IMR-90 (cell line): Measurements from ENCODE around the gene SNED1. TPM values are rescaled to one million over a fixed set of nuclear protein-coding genes. Genes with fewer than 3 reads are reported as not detected.

Source experiments
- ATAC-seq: fragments of 200-7000 bp; cut with Tn5 transposase; 2 replicates; pipeline ENCODE4 v1.9.1; 2020; ENCODE audit warnings: low read depth, mild to moderate bottlenecking, moderate library complexity
- BruUV-seq: library from RNA; stranded (reverse); fragments of 400-500 nt; replicated peaks from 2 replicates; lab custom pipeline; 2021; lab: Mats Ljungman, UMichigan
- CTCF ChIA-PET: fragments of 300-600 bp; formaldehyde crosslinking; extraction: SDS; loops from one replicate; lab custom pipeline; 2021; ENCODE audit warnings: antibody characterized with exemption; lab: Yijun Ruan, JAX
- POLR2A ChIA-PET: fragments of 300-600 bp; sonication (Branson Sonifier 250); formaldehyde crosslinking; loops from one replicate; lab custom pipeline; 2022; ENCODE audit warnings: antibody characterized with exemption; ENCODE audit not compliant: unreplicated experiment; lab: Charles Lee
- DNase-seq: peaks from one replicate; pipeline ENCODE4 v3.0.0; 2013
- H2AFZ ChIP-seq: replicated peaks from 2 replicates; pipeline ENCODE3; 2013; ENCODE audit warnings: low read length, mild to moderate bottlenecking; ENCODE audit not compliant: poor library complexity
- H2AK5ac ChIP-seq: 2 replicates; pipeline ENCODE4 v1.6.1; 2013; ENCODE audit warnings: low read depth, low read length, inconsistent platforms
- H2AK9ac ChIP-seq: replicated peaks from 2 replicates; pipeline ENCODE3; 2013; ENCODE audit warnings: mild to moderate bottlenecking, low read depth, low read length, moderate library complexity; ENCODE audit not compliant: poor library complexity
- H2BK120ac ChIP-seq: 2 replicates; pipeline ENCODE4 v1.6.1; 2013; ENCODE audit warnings: low read depth, low read length, inconsistent platforms
- H2BK15ac ChIP-seq: 3 replicates; pipeline ENCODE4 v1.6.1; 2013; ENCODE audit warnings: low read depth, low read length, inconsistent platforms
- H2BK20ac ChIP-seq: 2 replicates; pipeline ENCODE4 v1.6.1; 2013; ENCODE audit warnings: low read depth, mild to moderate bottlenecking, inconsistent platforms, low read length, moderate library complexity
- H2BK5ac ChIP-seq: 2 replicates; pipeline ENCODE4 v1.6.1; 2013; ENCODE audit warnings: mild to moderate bottlenecking, low read depth, low read length, inconsistent platforms; ENCODE audit not compliant: poor library complexity, severe bottlenecking
- H3K14ac ChIP-seq: replicated peaks from 2 replicates; pipeline ENCODE4 v1.6.1; 2013; ENCODE audit warnings: low read depth, low read length, inconsistent platforms
- H3K18ac ChIP-seq: 2 replicates; pipeline ENCODE4 v1.6.1; 2013; ENCODE audit warnings: low read depth, low read length, control low read depth
- H3K23ac ChIP-seq: 2 replicates; pipeline ENCODE4 v1.6.1; 2013; ENCODE audit warnings: low read depth, low read length, inconsistent platforms
- H3K27ac ChIP-seq: 2 replicates; pipeline ENCODE4 v1.5.1; 2013; ENCODE audit warnings: mild to moderate bottlenecking, control low read depth, low read length; ENCODE audit not compliant: insufficient read depth
- H3K27me3 ChIP-seq: 2 replicates; pipeline ENCODE4 v1.6.1; 2013; ENCODE audit warnings: low read length; ENCODE audit not compliant: control insufficient read depth, insufficient read depth
- H3K36me3 ChIP-seq: 2 replicates; pipeline ENCODE4 v1.6.1; 2013; ENCODE audit warnings: low read length, mixed read lengths; ENCODE audit not compliant: control insufficient read depth, insufficient read depth
- H3K4ac ChIP-seq: 2 replicates; pipeline ENCODE4 v1.6.1; 2013; ENCODE audit warnings: low read depth, low read length, inconsistent platforms
- H3K4me1 ChIP-seq: 2 replicates; pipeline ENCODE4 v1.6.1; 2013; ENCODE audit warnings: low read length, mixed read lengths; ENCODE audit not compliant: control insufficient read depth, insufficient read depth
- H3K4me2 ChIP-seq: 2 replicates; pipeline ENCODE4 v1.6.1; 2013; ENCODE audit warnings: low read depth, mild to moderate bottlenecking, control low read depth, low read length, moderate library complexity
- H3K4me3 ChIP-seq: 2 replicates; pipeline ENCODE4 v1.5.1; 2013; ENCODE audit warnings: low read depth, mild to moderate bottlenecking, control low read depth, low read length, moderate library complexity; ENCODE audit not compliant: insufficient read depth
- H3K56ac ChIP-seq: 2 replicates; pipeline ENCODE4 v1.6.1; 2013; ENCODE audit warnings: low read length, inconsistent platforms; ENCODE audit not compliant: insufficient read depth; ENCODE audit errors: extremely low read depth
- H3K79me1 ChIP-seq, 2 experiments: 2 replicates each; pipeline ENCODE4 v1.6.1; 2013; ENCODE audit warnings: low read length in 2 of 2, inconsistent platforms in 1 of 2, low read depth in 1 of 2
- H3K9ac ChIP-seq: 2 replicates; pipeline ENCODE4 v1.6.1; 2013; ENCODE audit warnings: low read depth, low read length, control low read depth
- H3K9me1 ChIP-seq: 2 replicates; pipeline ENCODE4 v1.6.1; 2013; ENCODE audit warnings: low read length, inconsistent platforms; ENCODE audit not compliant: insufficient read depth
- H3K9me3 ChIP-seq: 2 replicates; pipeline ENCODE4 v1.6.1; 2013; ENCODE audit warnings: low read length; ENCODE audit not compliant: control insufficient read depth, insufficient read depth
- H4K20me1 ChIP-seq: 2 replicates; pipeline ENCODE4 v1.6.1; 2013; ENCODE audit warnings: low read length, inconsistent platforms; ENCODE audit not compliant: insufficient read depth
- H4K5ac ChIP-seq: 2 replicates; pipeline ENCODE4 v1.6.1; 2013; ENCODE audit warnings: mild to moderate bottlenecking, low read depth, low read length, control low read depth
- H4K8ac ChIP-seq, 2 experiments: 2 replicates each; pipeline ENCODE4 v1.6.1; 2013; ENCODE audit warnings: low read depth in 2 of 2, low read length in 2 of 2, control low read depth in 1 of 2, inconsistent platforms in 1 of 2
- H4K91ac ChIP-seq: 2 replicates; pipeline ENCODE4 v1.6.1; 2013; ENCODE audit warnings: low read depth, low read length, inconsistent platforms; ENCODE audit not compliant: insufficient read depth
- FOS ChIP-seq: fragments of 150-350 bp; IDR thresholded peaks from 2 replicates; pipeline ENCODE4 v1.6.1; 2016; ENCODE audit warnings: low read depth, low read length
- NFE2L2 ChIP-seq: fragments of 150-350 bp; IDR thresholded peaks from 2 replicates; pipeline ENCODE4 v1.6.1; 2016; ENCODE audit warnings: low read depth, mild to moderate bottlenecking, low read length
- POLR2A ChIP-seq: IDR thresholded peaks from 2 replicates; pipeline ENCODE4 v1.6.1; 2012; ENCODE audit warnings: mild to moderate bottlenecking, low read depth, low read length
- RAD21 ChIP-seq: IDR thresholded peaks from 2 replicates; pipeline ENCODE4 v1.6.1; 2012; ENCODE audit warnings: low read length, improper control_type of control experiment
- RCOR1 ChIP-seq: IDR thresholded peaks from 2 replicates; pipeline ENCODE4 v1.6.1; 2012; ENCODE audit warnings: mild to moderate bottlenecking, low read length, improper control_type of control experiment; ENCODE audit not compliant: insufficient replicate concordance
- USF2 ChIP-seq: fragments of 150-350 bp; IDR thresholded peaks from 2 replicates; pipeline ENCODE4 v1.6.1; 2017; ENCODE audit warnings: mild to moderate bottlenecking, antibody characterized with exemption, low read length, low read depth
- whole genome bisulfite sequencing, 2 experiments: methylation state at CpG; one replicate each; pipeline versions ENCODE4 v1.1.5 to v1.1.7; 2013; ENCODE audit warnings: missing lambda C conversion rate in 2 of 2; ENCODE audit not compliant: insufficient read length in 1 of 2; ENCODE audit errors: extremely low coverage in 2 of 2; 5-methylcytosine and 5-hydroxymethylcytosine counted together
- dilution Hi-C: fragments of 300-500 bp; cut with HindIII; formaldehyde crosslinking; loops from one replicate; pipeline ENCODE4 v1.14.3; 2018; ENCODE audit warnings: low sequenced_read_pairs; ENCODE audit not compliant: unreplicated experiment
- in situ Hi-C: fragments of 300-500 bp; cut with MboI; formaldehyde crosslinking; loops from 3 replicates; pipeline ENCODE4 v1.14.3; 2019; ENCODE audit warnings: low sequenced_read_pairs, inconsistent platforms, mixed read lengths
- intact Hi-C: fragments of 100-400 bp; cut with micrococcal nuclease; formaldehyde crosslinking; loops from 2 replicates; pipeline ENCODE4 v1.10.0; 2022
- polyA plus RNA-seq, 3 experiments: library from polyadenylated mRNA; depleted of rRNA; stranded (reverse); fragments of >200 nt; gene quantifications; 2 replicates each; pipeline ENCODE4 v1.2.3, GENCODE V29; 2012; ENCODE audit warnings: low replicate concordance in 1 of 3
- total RNA-seq: library from RNA; depleted of rRNA; stranded (reverse); fragments of >200 nt; gene quantifications from 2 replicates; pipeline ENCODE4 v1.2.3, GENCODE V29; 2012

SNED1 gene
- total and polyA plus RNA-seq, 2 of the 4 experiments (the other 2 are of a cell fraction) = 1.1 to 3.4 TPM

DNA sequence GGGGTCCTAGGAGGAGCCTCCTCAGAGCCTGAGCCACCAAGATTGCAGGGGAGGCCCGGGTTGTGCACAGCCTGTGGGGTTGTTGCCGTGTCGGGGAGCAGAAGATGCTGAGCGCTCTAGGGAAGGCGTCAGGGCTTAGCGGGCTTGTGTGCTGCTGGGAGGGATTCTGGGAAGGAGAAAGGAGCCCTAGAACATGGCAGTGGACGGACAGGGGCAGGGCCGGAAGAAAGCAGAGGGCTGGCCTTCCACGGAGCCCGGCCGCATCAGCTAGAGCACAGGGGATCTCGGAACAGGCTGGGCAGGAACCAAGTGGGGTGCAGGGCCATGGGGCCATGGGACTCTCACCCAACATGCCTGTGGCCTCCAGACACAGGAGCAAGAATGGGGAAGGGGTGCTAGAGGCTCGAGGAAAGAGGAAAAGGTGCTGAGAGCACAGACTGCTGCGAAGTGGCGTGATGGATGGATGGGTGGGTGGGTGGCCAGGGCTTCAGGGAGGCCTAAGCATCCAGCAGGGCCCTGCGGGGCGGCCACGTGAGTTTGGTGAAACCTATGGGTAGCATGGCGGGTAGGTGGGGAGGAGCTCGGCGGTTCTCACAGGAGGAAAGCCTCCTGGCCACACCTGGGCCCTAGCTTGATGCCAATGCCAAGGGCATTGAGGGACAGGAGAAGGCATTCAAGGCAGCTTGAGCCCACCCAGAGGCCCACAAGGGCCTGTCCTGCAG is 67.9 kb downstream of the SNED1 start:
- H3K9me1 ChIP-seq = no peaks in the 10 kb centered on the region
- no peak overlapping the region for H4K5ac ChIP-seq
- H2AK9ac ChIP-seq = no peak overlapping the region
- H2AK5ac ChIP-seq = no peak overlapping the region
- no peak overlapping the region for H2BK5ac ChIP-seq
- H3K4me3 ChIP-seq = no peak overlapping the region
- H3K4me2 ChIP-seq = no peak overlapping the region
- no peak overlapping the region for H3K27ac ChIP-seq
- H3K36me3 ChIP-seq = peaks cover 32% of the 10 kb centered on the region; the same call in 1 of the 2 replicates
- H3K4ac ChIP-seq = no peak overlapping the region
- H3K4me1 ChIP-seq = no peaks in the 10 kb centered on the region
- in situ Hi-C loops (no loop called here), dilution Hi-C loops (no loop called here), intact Hi-C loops (no loop called here)
- no TSS peak for BruUV-seq
- H2AFZ ChIP-seq = peak overlapping the region; percentile 11
- POLR2A ChIA-PET = no interaction called here
- 89% methylated on average over 11 of the region's 21 CpGs; no CpG with 5 or more reads in 1 of the 2 experiments for WGBS, 2 experiments
- CTCF ChIA-PET = interaction anchor here (0.5 kb wide), 1 partner anchor 9 kb away, joined by 3 read pairs; no protein-coding TSS in a partner anchor
- ATAC-seq = no peak
- DNase-seq = no peak
- no peaks in the 10 kb centered on the region for H3K27me3 ChIP-seq
- TF ChIP-seq USF2 (no peak), RAD21 (no peak), FOS (no peak), POLR2A (no peak), RCOR1 (no peak), NFE2L2 (no peak)
- H3K14ac ChIP-seq = no peak overlapping the region
- no peak overlapping the region for H3K9ac ChIP-seq
- no peak overlapping the region for H2BK120ac ChIP-seq
- no peak overlapping the region for H2BK20ac ChIP-seq
- no peak overlapping the region for H3K23ac ChIP-seq
- H3K56ac ChIP-seq = no peak overlapping the region
- no peak overlapping the region for H2BK15ac ChIP-seq
- no peak overlapping the region for H3K18ac ChIP-seq
- H4K8ac ChIP-seq = no peak overlapping the region
- no peaks in the 10 kb centered on the region for H3K9me3 ChIP-seq
- no peaks in the 10 kb centered on the region for H3K79me1 ChIP-seq
- H4K91ac ChIP-seq = no peak overlapping the region
- H4K20me1 ChIP-seq = no peaks in the 10 kb centered on the region
